ENCODE data around the gene PHACTR1.

- TF ChIP-seq MAFF (IDR thresholded peaks at IDR 0.05; ENCODE audit: low read length) (no peak), JUND (IDR thresholded peaks at IDR 0.05; ENCODE audit: borderline replicate concordance, low read depth, low read length) (no peak), JUND (tag; IDR thresholded peaks at IDR 0.05; ENCODE audit: borderline replicate concordance, low read depth, low read length) (no peak), ZBED1 (IDR thresholded peaks at IDR 0.05) (no peak), POLR2A (conservative IDR thresholded peaks at IDR 0.05) (no peak), FOXA1 (IDR thresholded peaks at IDR 0.05; ENCODE audit: borderline replicate concordance) (no peak), ZNF407 (IDR thresholded peaks at IDR 0.05; ENCODE audit: low read depth) (no peak), CBFA2T2 (conservative IDR thresholded peaks at IDR 0.05) (no peak), DPF2 (IDR thresholded peaks at IDR 0.05) (no peak), CREB3L1 (IDR thresholded peaks at IDR 0.05; ENCODE audit: borderline replicate concordance, low read depth) (no peak), MXD1 (CRISPR knock-in tag; IDR thresholded peaks at IDR 0.05; ENCODE audit: borderline replicate concordance, poor library complexity, severe bottlenecking) (no peak), MTA3 (IDR thresholded peaks at IDR 0.05; ENCODE audit: borderline replicate concordance) (no peak)
These were observed 440.7 kb downstream of the PHACTR1 start for GRCh38 chr6:13157293-13157692.
